Measurements from ENCODE around the gene HRK.

GRCh38 chr12:116901612-116902011, 20.4 kb upstream of the HRK start:
- TF ChIP-seq EZH2 (IDR thresholded peaks at IDR 0.05; ENCODE audit: borderline replicate concordance, low read depth, low read length, severe bottlenecking) (no peak), CTCF (IDR thresholded peaks at IDR 0.05; ENCODE audit: borderline replicate concordance, extremely low read depth, low read length, poor library complexity, severe bottlenecking) (no peak)
